Smooth muscle cell (in vitro differentiated cells): ENCODE measurements around the gene BSDC1. TPM values are rescaled to one million over a fixed set of nuclear protein-coding genes. Genes with fewer than 3 reads are reported as not detected.

Experiments used
- DNase-seq: peaks from one replicate; lab custom pipeline; 2025; ENCODE audit not compliant: unreplicated experiment; lab: John Stamatoyannopoulos, UW
- H2AFZ ChIP-seq: fragments of 200-600 bp; sonication (generic); 2 replicates; pipeline ENCODE4 v1.6.0; 2016; ENCODE audit warnings: antibody characterized with exemption, low read depth, mild to moderate bottlenecking
- H3F3A ChIP-seq: fragments of 200-600 bp; sonication (generic); 2 replicates; pipeline ENCODE4 v1.6.0; 2017; ENCODE audit warnings: antibody characterized with exemption, low read depth
- H3K27ac ChIP-seq: fragments of 200-600 bp; sonication (generic); 2 replicates; pipeline ENCODE4 v1.5.1; 2016; ENCODE audit warnings: low read depth, mild to moderate bottlenecking
- H3K27me3 ChIP-seq: fragments of 200-600 bp; sonication (generic); 2 replicates; pipeline ENCODE4 v1.6.1; 2016; ENCODE audit warnings: low read depth, mild to moderate bottlenecking
- H3K36me3 ChIP-seq: fragments of 200-600 bp; sonication (generic); 2 replicates; pipeline ENCODE4 v1.5.1; 2016; ENCODE audit warnings: low read depth
- H3K4me1 ChIP-seq: fragments of 200-600 bp; sonication (generic); 2 replicates; pipeline ENCODE4 v1.5.1; 2016; ENCODE audit warnings: low read depth
- H3K4me2 ChIP-seq: fragments of 200-600 bp; sonication (generic); 2 replicates; pipeline ENCODE4 v1.6.0; 2016; ENCODE audit warnings: mild to moderate bottlenecking
- H3K4me3 ChIP-seq: fragments of 200-600 bp; sonication (generic); 2 replicates; pipeline ENCODE4 v1.5.1; 2016; ENCODE audit warnings: mild to moderate bottlenecking
- H3K79me2 ChIP-seq: fragments of 200-600 bp; sonication (generic); 2 replicates; pipeline ENCODE4 v1.6.0; 2016; ENCODE audit warnings: low read depth, mild to moderate bottlenecking
- H3K9ac ChIP-seq: fragments of 200-600 bp; sonication (generic); 2 replicates; pipeline ENCODE4 v1.6.0; 2016; ENCODE audit warnings: low read depth
- H3K9me3 ChIP-seq: fragments of 200-600 bp; sonication (generic); replicated peaks from 2 replicates; pipeline ENCODE4 v1.5.1; 2016; ENCODE audit warnings: low read depth
- H4K20me1 ChIP-seq: fragments of 200-600 bp; sonication (generic); 2 replicates; pipeline ENCODE4 v1.6.0; 2016; ENCODE audit warnings: low read depth
- WGBS: methylation state at CpG from one replicate; pipeline ENCODE4 v1.1.7; 2016; ENCODE audit warnings: low lambda C conversion rate; 5-methylcytosine and 5-hydroxymethylcytosine counted together
- polyA plus RNA-seq: library from polyadenylated mRNA; unstranded; fragments of >200 nt; fragmentation: Nextera tagmentation; extraction: Ambion mirVana; gene quantifications from 2 replicates; pipeline ENCODE4 v1.2.1, GENCODE V29; 2016
- total RNA-seq: library from RNA; depleted of rRNA; stranded (reverse); fragments of >200 nt; gene quantifications from 2 replicates; pipeline ENCODE4 v1.2.3, GENCODE V29; 2014
- TF ChIP-seq, protein P1 (sequence below): fragments of 200-600 bp; sonication (generic); IDR thresholded peaks from 2 replicates; pipeline ENCODE4 v1.5.1; 2017; ENCODE audit warnings: borderline replicate concordance, mild to moderate bottlenecking, antibody characterized with exemption; ENCODE audit not compliant: insufficient read depth, poor library complexity, severe bottlenecking

Gene BSDC1
- total and polyA plus RNA-seq, 2 experiments from 2014 or later, result 45.4 to 57.3 TPM

DNA sequence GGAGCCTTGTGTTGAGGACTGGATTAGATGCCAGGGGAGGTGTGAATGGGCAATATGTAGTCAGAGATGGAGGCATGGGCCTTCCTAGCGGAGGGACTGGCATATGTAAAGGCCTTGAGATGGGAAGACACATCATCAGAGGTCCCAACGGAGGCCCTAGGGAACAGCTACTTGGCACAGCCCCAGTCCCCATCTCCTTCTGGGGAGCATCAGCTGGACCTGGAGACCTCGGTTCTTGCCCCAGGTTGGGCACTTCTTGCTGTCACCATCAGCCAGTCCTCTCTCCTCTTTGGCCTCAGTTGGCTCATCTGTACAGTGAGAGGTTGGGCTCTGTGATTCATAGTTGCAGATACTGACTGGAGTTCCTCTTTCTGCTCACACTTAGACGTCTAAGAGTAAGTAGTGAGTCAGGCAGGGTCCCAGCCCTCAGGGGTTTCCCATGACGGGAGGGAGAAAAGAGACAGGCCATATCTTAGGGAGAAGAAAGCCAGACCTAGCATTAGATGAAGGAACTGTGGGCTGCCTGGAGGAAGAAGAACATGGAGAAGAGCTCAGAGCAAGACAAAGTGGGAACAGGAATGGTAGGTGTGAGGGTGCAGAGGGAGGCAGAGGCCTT is 54.8 kb downstream of the BSDC1 start:
- Histone ChIP-seq H3K36me3 (no peaks in the 10 kb centered on the region), H4K20me1 (peaks cover 10% of the 10 kb centered on the region), H3K4me1 (peaks cover 28% of the 10 kb centered on the region), H3K4me3 (no peak overlapping the region), H3K27me3 (no peaks in the 10 kb centered on the region), H3K9ac (no peak overlapping the region), H2AFZ (no peak overlapping the region), H3K9me3 (no peaks in the 10 kb centered on the region), H3K27ac (peak overlapping the region; percentile 20), H3F3A (peaks cover 4% of the 10 kb centered on the region), H3K4me2 (no peak overlapping the region), H3K79me2 (peaks cover 13% of the 10 kb centered on the region)
- TF ChIP-seq, protein P1, sequence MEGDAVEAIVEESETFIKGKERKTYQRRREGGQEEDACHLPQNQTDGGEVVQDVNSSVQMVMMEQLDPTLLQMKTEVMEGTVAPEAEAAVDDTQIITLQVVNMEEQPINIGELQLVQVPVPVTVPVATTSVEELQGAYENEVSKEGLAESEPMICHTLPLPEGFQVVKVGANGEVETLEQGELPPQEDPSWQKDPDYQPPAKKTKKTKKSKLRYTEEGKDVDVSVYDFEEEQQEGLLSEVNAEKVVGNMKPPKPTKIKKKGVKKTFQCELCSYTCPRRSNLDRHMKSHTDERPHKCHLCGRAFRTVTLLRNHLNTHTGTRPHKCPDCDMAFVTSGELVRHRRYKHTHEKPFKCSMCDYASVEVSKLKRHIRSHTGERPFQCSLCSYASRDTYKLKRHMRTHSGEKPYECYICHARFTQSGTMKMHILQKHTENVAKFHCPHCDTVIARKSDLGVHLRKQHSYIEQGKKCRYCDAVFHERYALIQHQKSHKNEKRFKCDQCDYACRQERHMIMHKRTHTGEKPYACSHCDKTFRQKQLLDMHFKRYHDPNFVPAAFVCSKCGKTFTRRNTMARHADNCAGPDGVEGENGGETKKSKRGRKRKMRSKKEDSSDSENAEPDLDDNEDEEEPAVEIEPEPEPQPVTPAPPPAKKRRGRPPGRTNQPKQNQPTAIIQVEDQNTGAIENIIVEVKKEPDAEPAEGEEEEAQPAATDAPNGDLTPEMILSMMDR, result no peak
- 48% methylated on average over 5 of the region's 5 CpGs for WGBS
- DNase-seq, result no peak

DNA sequence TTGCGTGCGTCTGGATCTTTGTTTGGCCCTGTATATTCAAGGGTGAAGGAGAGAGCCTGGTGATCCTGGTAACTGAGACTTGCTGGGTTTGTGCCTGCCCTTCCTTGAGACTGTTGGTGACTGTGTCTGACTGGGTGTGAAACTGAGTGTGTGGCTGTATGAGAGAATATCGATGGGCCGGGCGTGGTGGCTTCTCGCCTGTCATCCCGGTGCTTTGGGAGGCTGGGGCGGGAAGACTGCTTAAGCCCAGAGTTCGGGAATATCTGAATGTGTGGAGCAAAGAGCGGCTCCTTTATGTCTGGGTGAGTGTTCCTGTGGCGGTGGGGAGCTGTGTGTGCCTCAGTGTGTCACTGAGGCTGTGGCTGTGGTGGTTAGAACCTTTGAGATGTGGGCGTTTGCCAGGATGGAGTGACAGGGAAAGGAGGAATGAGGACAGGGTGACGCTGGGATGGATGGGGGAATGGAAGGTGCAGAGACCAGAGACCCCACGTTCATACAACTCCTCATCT is 55.5 kb downstream of the BSDC1 start:
- no peaks in the 10 kb centered on the region for H3K27me3 ChIP-seq
- peaks cover 36% of the 10 kb centered on the region for H3K4me1 ChIP-seq
- H3F3A ChIP-seq, result peaks cover 9% of the 10 kb centered on the region
- peaks cover 20% of the 10 kb centered on the region for H3K79me2 ChIP-seq
- no peaks in the 10 kb centered on the region for H3K9me3 ChIP-seq
- H3K36me3 ChIP-seq, result no peaks in the 10 kb centered on the region
- H3K27ac ChIP-seq, result peak overlapping the region; percentile 20
- H3K4me3 ChIP-seq, result no peak overlapping the region
- 65% methylated on average over 14 of the region's 14 CpGs for WGBS
- H3K9ac ChIP-seq, result no peak overlapping the region
- no peak overlapping the region for H2AFZ ChIP-seq
- TF ChIP-seq, protein P1, result no peak
- no peak overlapping the region for H3K4me2 ChIP-seq
- DNase-seq, result no peak
- peaks cover 17% of the 10 kb centered on the region for H4K20me1 ChIP-seq

DNA sequence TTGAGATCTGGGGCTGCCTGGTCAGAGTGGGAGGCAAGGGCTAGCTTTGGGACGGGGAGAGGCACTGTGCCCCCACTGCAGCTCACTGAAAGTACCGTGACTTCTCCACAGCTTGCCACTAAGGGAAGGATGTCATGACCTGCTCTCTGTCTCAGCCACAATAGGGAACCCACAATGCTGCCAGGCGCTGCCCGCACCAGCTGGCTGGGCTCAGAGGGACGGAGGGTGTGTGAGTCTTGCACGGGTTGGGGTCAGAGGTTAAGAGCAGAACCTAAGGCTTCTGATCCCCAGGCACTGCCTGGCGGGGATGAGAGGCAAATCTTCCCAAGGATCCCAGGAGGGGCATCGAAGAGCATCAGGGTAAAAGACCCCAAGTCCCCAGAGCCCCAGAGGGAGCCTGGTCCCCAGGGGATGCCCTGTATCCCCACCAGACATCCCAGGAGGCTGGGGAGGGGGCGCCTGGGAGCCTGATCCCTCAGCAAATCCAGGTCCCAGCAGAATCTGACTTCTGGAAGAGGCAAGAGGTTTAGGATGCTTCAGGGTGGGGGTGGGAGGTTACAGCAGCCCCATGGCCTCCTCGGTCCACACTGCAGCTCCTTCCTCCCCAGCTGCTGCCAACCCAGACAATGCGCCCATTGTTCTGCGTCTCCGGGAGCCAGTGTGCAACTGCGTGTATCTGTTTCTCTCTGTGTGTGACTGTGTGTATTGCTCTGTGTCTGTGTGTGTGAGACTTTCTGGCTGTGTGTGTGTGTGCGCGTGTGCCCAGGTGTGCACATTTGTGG is 56.2 kb downstream of the BSDC1 start:
- Histone ChIP-seq H3K9ac (no peak overlapping the region), H3F3A (peaks cover 15% of the 10 kb centered on the region), H2AFZ (no peak overlapping the region), H4K20me1 (peaks cover 24% of the 10 kb centered on the region), H3K4me1 (peaks cover 43% of the 10 kb centered on the region), H3K36me3 (no peaks in the 10 kb centered on the region), H3K79me2 (peaks cover 24% of the 10 kb centered on the region), H3K27ac (peak overlapping the region; percentile 20), H3K4me2 (no peak overlapping the region), H3K27me3 (no peaks in the 10 kb centered on the region), H3K9me3 (no peaks in the 10 kb centered on the region), H3K4me3 (no peak overlapping the region)
- WGBS, result 70% methylated on average over 16 of the region's 16 CpGs
- no peak for DNase-seq
- TF ChIP-seq, protein P1, result no peak
